Measurements from ENCODE around the gene EHMT1.
"Not testable (repeated sequence)": the region's sequence is repeated elsewhere in the genome, so short reads cannot be mapped to it uniquely, and the experiment has no call there.

EHMT1 gene

DNA sequence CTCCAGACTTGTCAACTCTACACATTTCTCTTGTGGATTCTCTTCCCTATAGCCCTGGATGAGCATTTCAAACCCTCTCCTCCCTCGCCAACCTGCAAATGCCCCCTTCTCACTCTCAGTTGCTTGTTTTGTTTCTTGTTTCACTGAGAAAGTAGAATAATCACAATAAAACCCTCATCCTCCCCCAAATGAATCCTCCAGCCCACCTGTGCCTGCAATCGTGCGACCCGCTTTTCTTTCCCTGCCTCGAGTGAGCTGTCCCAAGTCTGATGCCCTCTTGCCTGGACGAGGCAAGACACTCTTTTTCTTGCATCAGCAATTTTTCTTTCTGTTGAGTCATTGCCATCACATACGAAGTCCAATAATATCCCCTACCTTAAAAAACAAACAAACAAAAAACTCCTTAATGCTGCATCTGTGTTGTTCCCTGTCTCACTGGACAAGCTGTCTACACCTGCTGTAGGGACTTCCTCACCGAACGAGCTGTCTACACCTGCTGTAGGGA is 255.1 kb downstream of the EHMT1 start:
- no peak for DNase-seq (ENCODE audit: low spot score)

- DNase-seq (ENCODE audit: low spot score), result no peak
Observed at GRCh38 chr9:137875354-137875753, 256.5 kb downstream of the EHMT1 start.

GRCh38 chr9:137875846-137876245 is 257.0 kb downstream of the EHMT1 start:
- no peak for DNase-seq (ENCODE audit: low spot score)

DNA sequence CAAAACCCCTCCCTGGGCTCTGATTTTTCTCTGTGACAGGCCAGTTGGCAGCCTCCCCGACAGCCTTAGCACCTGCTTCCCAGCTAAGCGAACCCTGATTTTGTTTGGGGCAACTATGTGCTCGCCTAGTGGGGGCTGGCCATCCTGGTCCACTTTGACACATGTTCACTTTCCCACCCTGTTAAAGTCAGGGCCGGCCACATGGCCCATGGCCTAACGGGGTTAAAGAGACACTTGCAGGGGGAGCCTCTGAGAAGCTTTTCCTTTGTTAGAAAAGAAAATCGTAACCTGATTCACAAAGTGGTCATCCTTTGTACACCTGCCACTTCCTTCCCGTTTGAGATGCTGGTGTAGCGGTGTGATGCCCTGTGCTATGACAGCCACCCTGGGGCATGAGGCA is 257.5 kb downstream of the EHMT1 start:
- no peak for DNase-seq (ENCODE audit: low spot score)

GRCh38 chr9:137876781-137877386 is 258.1 kb downstream of the EHMT1 start:
- no peak for DNase-seq (ENCODE audit: low spot score)

DNA sequence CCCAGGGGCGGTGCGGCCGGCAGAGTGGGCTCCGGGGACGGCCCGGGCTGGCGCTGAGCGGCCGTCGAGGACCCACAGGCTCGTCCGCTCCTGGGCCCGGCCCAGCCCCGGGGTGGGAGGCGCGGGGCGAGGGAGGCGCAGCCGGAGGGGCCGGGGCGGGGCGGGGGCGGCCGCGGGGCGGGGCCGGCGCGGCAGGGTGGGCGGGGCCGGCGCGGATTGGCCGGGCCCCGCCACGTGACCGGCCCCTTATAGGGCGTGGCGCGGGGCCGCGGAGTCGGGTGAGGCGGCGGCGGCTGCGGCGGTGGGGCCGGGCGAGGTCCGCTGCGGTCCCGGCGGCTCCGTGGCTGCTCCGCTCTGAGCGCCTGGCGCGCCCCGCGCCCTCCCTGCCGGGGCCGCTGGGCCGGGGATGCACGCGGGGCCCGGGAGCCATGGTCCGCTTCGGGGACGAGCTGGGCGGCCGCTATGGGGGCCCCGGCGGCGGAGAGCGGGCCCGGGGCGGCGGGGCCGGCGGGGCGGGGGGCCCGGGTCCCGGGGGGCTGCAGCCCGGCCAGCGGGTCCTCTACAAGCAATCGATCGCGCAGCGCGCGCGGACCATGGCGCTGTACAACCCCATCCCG is 258.8 kb downstream of the EHMT1 start, which contains the start of gene CACNA1B:
TSS of gene CACNA1B (plus strand) at position 277 of the 617 bp plus-strand sequence. CDS start at position 429, 152 bp downstream.
- not testable (repeated sequence) for DNase-seq (ENCODE audit: low spot score)

- no peak for DNase-seq (ENCODE audit: low spot score)
Observed at GRCh38 chr9:137878146-137878941, 259.5 kb downstream of the EHMT1 start.

DNA sequence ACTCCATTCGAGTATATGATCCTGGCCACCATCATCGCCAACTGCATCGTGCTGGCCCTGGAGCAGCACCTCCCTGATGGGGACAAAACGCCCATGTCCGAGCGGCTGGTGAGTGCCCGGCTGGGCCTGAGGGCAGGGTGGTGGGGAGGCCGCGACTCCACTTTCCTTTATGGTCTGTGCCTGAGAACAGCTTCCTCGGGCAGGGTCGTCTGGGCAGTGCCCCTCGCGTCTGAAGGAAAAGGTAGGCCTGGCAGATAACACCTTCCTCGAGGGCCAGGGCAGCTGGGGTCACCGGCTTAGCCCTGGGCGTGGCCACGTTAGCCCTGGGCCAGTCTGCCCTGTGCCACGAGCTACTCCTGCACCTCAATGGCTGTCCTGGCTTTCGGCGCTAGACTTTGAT is 260.2 kb downstream of the EHMT1 start:
- no peak for DNase-seq (ENCODE audit: low spot score)

DNA sequence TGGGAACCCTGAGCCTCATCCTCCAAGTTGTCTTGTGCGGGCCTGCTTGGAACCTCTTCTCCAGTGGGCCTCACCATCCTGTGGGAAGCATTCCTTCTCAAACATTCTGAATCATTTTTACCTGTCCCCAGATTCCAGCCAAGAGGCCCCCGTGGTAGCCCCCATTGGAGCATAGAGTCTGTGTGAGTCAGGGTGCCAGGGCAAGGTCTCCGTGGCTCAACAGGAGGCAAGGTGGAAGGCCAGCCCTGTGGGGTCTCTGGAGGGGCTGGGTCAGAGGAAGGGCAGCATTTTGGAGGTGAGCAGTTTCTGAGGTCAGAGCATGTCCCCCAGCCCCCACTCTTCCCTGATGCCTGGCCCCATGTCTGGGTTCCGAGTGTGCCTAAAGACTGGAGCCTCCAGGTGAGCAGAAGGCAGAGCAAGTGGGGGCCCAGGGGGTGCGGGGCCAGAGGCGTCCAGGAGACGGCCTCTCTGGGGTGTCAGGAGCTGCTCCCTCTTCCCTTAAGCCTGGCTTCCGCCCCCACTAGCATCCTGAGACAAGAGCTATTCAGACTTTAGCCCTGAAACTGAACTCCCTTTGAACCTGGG is 260.9 kb downstream of the EHMT1 start:
- no peak for DNase-seq (ENCODE audit: low spot score)

- no peak for DNase-seq (ENCODE audit: low spot score)
Observed at GRCh38 chr9:137880160-137880975, 261.6 kb downstream of the EHMT1 start.

DNA sequence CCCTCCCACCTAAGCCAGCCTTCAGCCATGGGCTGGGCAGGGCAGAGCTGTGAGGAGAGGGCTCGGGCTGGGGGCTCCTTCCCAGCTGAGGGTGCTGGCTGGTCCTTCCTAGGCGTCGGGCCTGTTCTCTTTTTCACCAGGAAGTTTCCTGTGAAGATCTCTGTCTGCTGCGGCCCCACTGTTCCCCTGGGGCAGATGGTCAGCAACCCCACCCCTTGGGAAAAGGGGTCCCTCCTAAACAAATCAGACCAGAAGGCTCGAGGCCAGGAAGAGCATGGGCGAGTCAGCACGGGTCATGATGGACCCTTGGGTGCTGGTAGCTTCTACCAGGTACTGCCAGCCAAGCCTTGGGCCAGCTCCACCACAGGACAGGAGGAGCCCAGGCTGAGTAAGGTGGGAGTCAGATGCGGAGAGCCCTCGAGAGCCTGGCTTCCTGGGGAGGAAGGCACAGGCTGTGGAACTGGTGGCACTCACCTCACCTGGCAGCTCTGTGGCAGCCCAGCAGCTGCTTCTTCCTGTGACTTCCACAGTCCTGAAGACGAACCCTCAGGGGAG is 262.2 kb downstream of the EHMT1 start:
- DNase-seq (ENCODE audit: low spot score), result no peak

DNA sequence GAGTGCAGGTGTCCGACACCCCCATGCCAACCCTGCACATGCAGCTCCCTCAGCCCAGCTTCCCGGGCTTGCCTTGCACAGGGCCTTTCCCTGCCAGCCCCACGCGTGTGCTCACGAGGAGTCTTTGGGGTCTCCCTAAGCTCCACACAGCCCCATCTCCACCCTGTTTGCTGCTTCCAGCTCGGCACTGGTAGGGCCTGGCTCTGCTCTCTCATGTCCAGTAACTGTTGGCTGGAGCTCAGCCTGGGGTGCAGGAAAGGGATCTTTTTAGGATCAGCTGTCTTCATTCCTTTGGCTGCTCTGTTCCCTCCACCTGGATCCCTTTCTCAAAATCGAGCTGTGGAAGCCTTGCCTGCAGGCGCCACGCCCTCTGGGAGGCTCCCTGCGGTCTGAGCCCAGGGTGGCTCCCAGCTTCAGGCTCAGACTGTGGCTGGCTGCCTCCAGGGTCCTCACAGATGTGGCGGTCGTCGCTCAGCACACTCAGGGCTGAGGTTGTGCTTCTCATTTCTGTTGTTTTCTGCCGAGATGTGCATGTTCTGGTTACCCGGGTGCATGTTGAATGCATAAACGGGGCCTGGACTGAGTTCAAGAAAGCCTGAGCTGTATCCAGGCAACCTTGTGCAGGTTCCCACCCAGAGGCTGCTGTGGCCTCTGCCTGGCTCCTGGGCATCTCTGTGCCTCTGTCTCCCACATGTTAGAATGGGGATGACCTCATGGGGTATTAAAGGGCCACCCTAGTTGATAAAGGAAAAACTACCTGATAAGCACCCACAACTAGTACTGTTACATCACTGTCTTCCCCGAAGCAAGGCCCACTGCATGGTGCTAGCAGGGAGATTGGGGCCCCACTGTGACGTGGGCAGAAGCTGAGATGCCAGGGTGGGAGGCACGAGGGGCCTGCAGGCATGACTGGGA is 263.0 kb downstream of the EHMT1 start:
- no peak for DNase-seq (ENCODE audit: low spot score)

DNA sequence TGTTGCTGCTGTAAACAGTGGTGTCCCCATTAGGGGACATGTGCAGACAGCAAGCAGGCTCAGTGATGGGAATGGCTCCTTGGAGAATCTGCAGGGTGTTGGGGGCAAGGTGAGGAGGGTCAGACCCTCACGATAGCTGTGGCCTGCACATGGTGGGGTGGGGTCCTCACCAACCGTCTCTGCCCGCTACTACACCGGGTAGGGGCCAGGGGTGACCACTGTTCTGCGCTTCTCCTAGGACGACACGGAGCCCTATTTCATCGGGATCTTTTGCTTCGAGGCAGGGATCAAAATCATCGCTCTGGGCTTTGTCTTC is 263.7 kb downstream of the EHMT1 start:
- no peak for DNase-seq (ENCODE audit: low spot score)

GRCh38 chr9:137883977-137884376 is 265.2 kb downstream of the EHMT1 start:
- DNase-seq (ENCODE audit: low spot score), result not testable (repeated sequence)

- not testable (repeated sequence) for DNase-seq (ENCODE audit: low spot score)
Observed at GRCh38 chr9:137884547-137884946, 265.7 kb downstream of the EHMT1 start.

GRCh38 chr9:137885121-137885520 is 266.3 kb downstream of the EHMT1 start:
- DNase-seq (ENCODE audit: low spot score), result not testable (repeated sequence)
